ENCODE results near the gene MGMT. TPM values are rescaled to one million over a fixed set of nuclear protein-coding genes. Genes with fewer than 3 reads are reported as not detected.

MGMT gene
- total RNA-seq, 2 donors from 2014 or later = 28.6 to 33.7 TPM

- Histone ChIP-seq H3K36me3 (ENCODE audit: control insufficient read depth, insufficient read depth, low read length) (no peaks in the 10 kb centered on the region), H3K4me1 (ENCODE audit: control insufficient read depth, insufficient read depth, low read length) (peaks cover 11% of the 10 kb centered on the region), H3K4me3 (ENCODE audit: low read length) (no peak overlapping the region), H3K9me3 (ENCODE audit: control insufficient read depth, low read length) (no peaks in the 10 kb centered on the region), H3K27ac (ENCODE audit: low read depth, low read length) (no peak overlapping the region), H3K9ac (ENCODE audit: extremely low read depth, low read length, poor library complexity, severe bottlenecking) (no peak overlapping the region), H3K27me3 (ENCODE audit: control insufficient read depth, insufficient read depth, low read length, poor library complexity, severe bottlenecking) (no peaks in the 10 kb centered on the region)
- Mint-ChIP-seq H3K27ac (no peak overlapping the region), H3K36me3 (ENCODE audit: low read depth) (peaks cover 9% of the 10 kb centered on the region), H3K4me1 (peaks cover 29% of the 10 kb centered on the region), H3K9me3 (peaks cover 3% of the 10 kb centered on the region), H3K4me3 (no peak overlapping the region), H3K27me3 (ENCODE audit: insufficient read depth) (peaks cover 1% of the 10 kb centered on the region)
- TF ChIP-seq CTCF (conservative IDR thresholded peaks at IDR 0.05) = no peak
- 96 to 98% methylated on average over 7 of the region's 7 CpGs for WGBS, 2 experiments (ENCODE audit: insufficient coverage in 1 of 2, insufficient read length in 1 of 2)
- DNase-seq = no peak
Observed at GRCh38 chr10:129760416-129760815, 293.4 kb downstream of the MGMT start.

DNA sequence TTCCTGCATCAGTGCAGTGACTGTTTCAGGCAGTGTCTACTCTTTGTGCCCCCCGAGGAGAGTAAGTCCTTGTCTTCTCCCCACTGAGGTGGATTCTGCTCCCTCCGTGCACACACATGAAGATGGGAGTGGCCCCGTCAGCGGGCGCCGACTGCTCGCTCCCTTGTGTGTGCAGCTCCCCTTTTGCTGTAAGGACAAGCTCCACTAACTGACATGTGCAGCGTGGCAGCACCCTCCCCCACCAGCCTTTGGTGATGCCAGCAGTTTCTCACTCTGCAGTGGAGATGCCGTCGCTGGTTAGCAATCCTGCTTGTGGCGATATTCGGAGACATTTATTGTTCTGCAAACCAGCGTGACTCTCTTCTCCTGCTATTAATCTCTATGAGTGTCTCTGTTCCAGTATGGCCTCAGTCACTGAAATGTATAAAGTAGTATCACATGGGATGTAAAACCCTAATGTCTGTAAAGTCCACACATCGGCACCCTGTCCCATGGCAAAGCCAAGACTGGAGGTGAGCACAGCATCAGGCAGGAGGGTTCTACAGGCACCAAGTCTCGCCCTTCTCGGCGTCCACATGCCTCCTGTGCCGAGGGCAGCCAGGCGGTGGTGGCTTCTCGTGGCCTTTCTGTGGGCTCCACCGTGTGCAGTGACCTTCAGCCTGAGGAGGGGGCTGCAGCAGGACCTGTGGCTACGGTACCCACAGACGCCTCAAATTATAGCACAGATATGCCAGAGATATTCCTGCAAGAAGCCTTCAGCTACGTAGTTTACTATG lies 294.3 kb downstream of the MGMT start:
- 96 to 99% methylated on average over 17 to 24 of the region's 24 CpGs for WGBS, 2 experiments (ENCODE audit: insufficient coverage in 1 of 2, insufficient read length in 1 of 2)
- peak; percentile 29 for DNase-seq
- Histone ChIP-seq H3K27me3 (ENCODE audit: control insufficient read depth, insufficient read depth, low read length, poor library complexity, severe bottlenecking) (no peaks in the 10 kb centered on the region), H3K9ac (ENCODE audit: extremely low read depth, low read length, poor library complexity, severe bottlenecking) (no peak overlapping the region), H3K9me3 (ENCODE audit: control insufficient read depth, low read length) (no peaks in the 10 kb centered on the region), H3K36me3 (ENCODE audit: control insufficient read depth, insufficient read depth, low read length) (no peaks in the 10 kb centered on the region), H3K4me3 (ENCODE audit: low read length) (no peak overlapping the region), H3K4me1 (ENCODE audit: control insufficient read depth, insufficient read depth, low read length) (peaks cover 11% of the 10 kb centered on the region), H3K27ac (ENCODE audit: low read depth, low read length) (no peak overlapping the region)
- H3K27ac Mint-ChIP-seq = no peak overlapping the region
- no peak overlapping the region for H3K4me3 Mint-ChIP-seq
- H3K27me3 Mint-ChIP-seq (ENCODE audit: insufficient read depth) = peaks cover 1% of the 10 kb centered on the region
- peaks cover 27% of the 10 kb centered on the region for H3K4me1 Mint-ChIP-seq
- peaks cover 3% of the 10 kb centered on the region for H3K36me3 Mint-ChIP-seq (ENCODE audit: low read depth)
- no peak for TF ChIP-seq CTCF (conservative IDR thresholded peaks at IDR 0.05)
- no peaks in the 10 kb centered on the region for H3K9me3 Mint-ChIP-seq

- peak; percentile 81 for DNase-seq
- Mint-ChIP-seq H3K4me1 (peaks cover 24% of the 10 kb centered on the region), H3K36me3 (ENCODE audit: low read depth) (peaks cover 3% of the 10 kb centered on the region)
Observed at GRCh38 chr10:129761981-129762956, 295.2 kb downstream of the MGMT start.

More at GRCh38 chr10:129761981-129762956, 295.2 kb downstream of the MGMT start:
- Histone ChIP-seq H3K27ac (ENCODE audit: low read depth, low read length) (no peak overlapping the region), H3K36me3 (ENCODE audit: control insufficient read depth, insufficient read depth, low read length) (no peaks in the 10 kb centered on the region), H3K4me3 (ENCODE audit: low read length) (no peak overlapping the region), H3K9ac (ENCODE audit: extremely low read depth, low read length, poor library complexity, severe bottlenecking) (no peak overlapping the region), H3K4me1 (ENCODE audit: control insufficient read depth, insufficient read depth, low read length) (peaks cover 11% of the 10 kb centered on the region), H3K9me3 (ENCODE audit: control insufficient read depth, low read length) (no peaks in the 10 kb centered on the region), H3K27me3 (ENCODE audit: control insufficient read depth, insufficient read depth, low read length, poor library complexity, severe bottlenecking) (no peaks in the 10 kb centered on the region)
- H3K9me3 Mint-ChIP-seq = no peaks in the 10 kb centered on the region
- WGBS, 2 experiments (ENCODE audit: insufficient coverage in 1 of 2, insufficient read length in 1 of 2) = 72 to 80% methylated on average over 18 to 25 of the region's 25 CpGs
- H3K27me3 Mint-ChIP-seq (ENCODE audit: insufficient read depth) = peaks cover 1% of the 10 kb centered on the region
- H3K4me3 Mint-ChIP-seq = no peak overlapping the region
- H3K27ac Mint-ChIP-seq = no peak overlapping the region
- no peak for TF ChIP-seq CTCF (conservative IDR thresholded peaks at IDR 0.05)

All from endodermal cell (in vitro differentiated cells).